H1 (cell line): ENCODE measurements around the gene AHDC1. TPM values are rescaled to one million over a fixed set of nuclear protein-coding genes. Genes with fewer than 3 reads are reported as not detected.

Experiments used
- ATF2 ChIP-seq: IDR thresholded peaks from 2 replicates; pipeline ENCODE4 v1.6.1; 2012; ENCODE audit warnings: low read length, inconsistent platforms
- CBX8 ChIP-seq: fragments of 300-800, 300-1000 bp; sonication (generic); IDR thresholded peaks from 2 replicates; pipeline ENCODE4 v1.7.1; 2016; ENCODE audit warnings: low read depth, low read length, borderline replicate concordance
- CEBPB ChIP-seq: IDR thresholded peaks from 2 replicates; pipeline ENCODE4 v1.6.1; 2012; ENCODE audit warnings: low read depth, low read length
- CHD2 ChIP-seq: IDR thresholded peaks from 2 replicates; pipeline ENCODE4 v1.6.1; 2012; ENCODE audit warnings: low read length, improper control_type of control experiment
- E2F6 ChIP-seq: IDR thresholded peaks from 2 replicates; pipeline ENCODE4 v1.6.1; 2012; ENCODE audit warnings: inconsistent platforms
- EP300 ChIP-seq, 2 experiments: IDR thresholded peaks; 1 replicate in 1 of 2; 2 replicates in 1 of 2; pipeline ENCODE4 v1.6.1; 2011 to 2012; ENCODE audit warnings: low read depth in 2 of 2, low read length in 2 of 2, mild to moderate bottlenecking in 2 of 2, borderline replicate concordance in 1 of 2, inconsistent platforms in 1 of 2, moderate library complexity in 1 of 2
- HDAC2 ChIP-seq, 2 experiments: fragments of 300-600 bp in 1 of 2; sonication (generic) in 1 of 2; IDR thresholded peaks; 2 replicates each; pipeline ENCODE4 v1.6.1; 2011 to 2012; ENCODE audit warnings: low read depth in 2 of 2, low read length in 2 of 2, mild to moderate bottlenecking in 2 of 2, moderate library complexity in 2 of 2, borderline replicate concordance in 1 of 2, inconsistent platforms in 1 of 2
- MAFK ChIP-seq: IDR thresholded peaks from 2 replicates; pipeline ENCODE4 v1.6.1; 2012; ENCODE audit warnings: low read depth, mild to moderate bottlenecking, improper control_type of control experiment, low read length
- POLR2A ChIP-seq, 2 experiments: IDR thresholded peaks; 1 replicate in 1 of 2; 2 replicates in 1 of 2; pipeline ENCODE4 v1.6.1; 2011; ENCODE audit warnings: low read depth in 2 of 2, low read length in 2 of 2, mild to moderate bottlenecking in 2 of 2; ENCODE audit errors: control extremely low read depth in 1 of 2
- POLR2AphosphoS5 ChIP-seq: IDR thresholded peaks from 2 replicates; pipeline ENCODE4 v1.6.1; 2011; ENCODE audit warnings: low read depth, low read length
- SIRT6 ChIP-seq: IDR thresholded peaks from one replicate; pipeline ENCODE4 v1.7.1; 2012; ENCODE audit warnings: low read length, inconsistent platforms
- SP2 ChIP-seq: IDR thresholded peaks from 2 replicates; pipeline ENCODE4 v1.6.1; 2012; ENCODE audit warnings: mild to moderate bottlenecking, low read length, inconsistent platforms
- SRF ChIP-seq: IDR thresholded peaks from 2 replicates; pipeline ENCODE4 v1.6.1; 2011; ENCODE audit warnings: mild to moderate bottlenecking, low read depth, low read length, moderate library complexity
- TAF7 ChIP-seq: optimal IDR thresholded peaks from 2 replicates; pipeline ENCODE3; 2011; ENCODE audit warnings: low read depth, mild to moderate bottlenecking, inconsistent platforms, low read length, moderate library complexity, borderline replicate concordance
- YY1 ChIP-seq: IDR thresholded peaks from 2 replicates; pipeline ENCODE4 v1.6.1; 2011; ENCODE audit warnings: low read depth, mild to moderate bottlenecking, low read length
- polyA plus RNA-seq, 7 experiments: library from polyadenylated mRNA; depleted of rRNA in 3 of 7; stranded (reverse) in 5 of 7; unstranded in 2 of 7; fragments of >200 nt in 5 of 7; fragments of 200-250 nt in 2 of 7; gene quantifications; 1 replicate in 5 of 7; 2 replicates in 1 of 7; 4 replicates in 1 of 7; pipeline versions ENCODE4 v1.2.1 to v1.2.3, GENCODE V29; 2011 to 2013; ENCODE audit warnings: missing spikeins in 2 of 7, mixed read lengths in 2 of 7
- total RNA-seq: library from RNA; stranded (reverse); fragmentation: NEBNext Ultra II Directional; extraction: Animal tissue kit (Norgen Biotek cat#: 25700); gene quantifications from 2 replicates; pipeline ENCODE4 v1.2.1, GENCODE V29; 2021
- TF ChIP-seq, protein P1 (sequence below): IDR thresholded peaks from 2 replicates; pipeline ENCODE4 v1.6.1; 2012; ENCODE audit warnings: inconsistent platforms

The AHDC1 gene
- total and polyA plus RNA-seq, 2 of the 8 experiments (the other 6 are each of a cell fraction or from before 2014, with no cell fraction given): 4.4 to 35.1 TPM

DNA sequence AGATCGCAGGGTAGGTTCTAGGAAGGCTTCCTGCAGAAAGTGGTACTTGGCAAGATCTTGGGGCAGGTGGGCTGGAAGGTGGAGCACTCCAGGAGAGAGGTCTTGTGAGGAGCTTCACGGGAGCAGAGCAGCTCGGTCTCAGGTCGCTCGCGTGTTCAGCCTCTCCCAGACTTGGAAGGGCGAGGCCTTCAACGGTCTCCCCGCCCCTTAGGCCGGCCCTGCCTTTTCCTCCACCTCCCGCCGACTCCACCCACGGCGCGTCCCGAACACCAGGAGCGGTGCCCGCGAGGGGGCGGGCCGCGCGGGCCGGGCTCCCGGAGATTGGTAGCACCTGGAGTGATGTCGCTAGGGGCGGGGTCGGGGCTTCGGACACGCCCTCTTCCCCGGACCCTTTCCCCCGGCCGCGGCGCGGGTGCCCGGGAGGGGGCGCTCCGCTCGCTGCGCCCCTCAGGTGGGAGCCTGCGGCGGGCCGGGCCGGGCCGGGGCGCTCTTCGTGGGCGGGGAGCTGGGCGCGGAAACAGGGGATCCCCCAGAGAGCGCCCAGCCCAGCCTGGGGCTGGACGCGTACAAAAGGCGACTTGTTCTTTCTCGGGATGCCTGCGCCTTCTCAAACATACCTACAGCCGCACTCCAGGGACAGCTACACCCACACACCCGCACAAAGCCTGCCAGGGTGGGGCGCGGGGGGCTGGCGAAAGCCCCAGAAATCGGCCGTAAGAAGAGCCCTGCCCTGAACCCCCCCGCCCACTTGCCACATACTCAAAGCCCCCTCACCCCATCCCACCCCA, 35.5 kb downstream of the AHDC1 start (continued):
- TF ChIP-seq HDAC2 (IDR thresholded peaks at IDR 0.05; ENCODE audit: borderline replicate concordance in 1 of 2, low read depth in 2 of 2, low read length in 2 of 2) (peak; percentile 91 to 99; a peak in 3 of 4 replicates), POLR2A (IDR thresholded peaks at IDR 0.05; ENCODE audit: control extremely low read depth in 1 of 2, low read depth in 2 of 2, low read length in 2 of 2) (no peak), CEBPB (no peak), E2F6 (no peak), CHD2 (no peak), CBX8 (no peak), YY1 (no peak), MAFK (no peak), TAF7 (no peak), EP300 (IDR thresholded peaks at IDR 0.05; ENCODE audit: borderline replicate concordance in 1 of 2, low read depth in 2 of 2, low read length in 2 of 2) (no peak), SP2 (no peak), SRF (no peak), SIRT6 (no peak), POLR2AphosphoS5 (no peak), ATF2 (no peak)
- TF ChIP-seq, protein P1, sequence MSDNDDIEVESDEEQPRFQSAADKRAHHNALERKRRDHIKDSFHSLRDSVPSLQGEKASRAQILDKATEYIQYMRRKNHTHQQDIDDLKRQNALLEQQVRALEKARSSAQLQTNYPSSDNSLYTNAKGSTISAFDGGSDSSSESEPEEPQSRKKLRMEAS: peak; percentile 9; the same call in 1 of the 2 replicates
